HepG2 (cell line): ENCODE results near the gene TNIP3.

Source experiments
- ATF7 ChIP-seq, 2 experiments: fragments of 450-650 bp in 1 of 2; sonication (generic) in 1 of 2; formaldehyde crosslinking in 1 of 2; IDR thresholded peaks; 2 replicates each; pipeline versions ENCODE4 v1.4.0 to v1.6.1; 2016 to 2020; ENCODE audit warnings: antibody characterized with exemption in 1 of 2, mild to moderate bottlenecking in 1 of 2, missing genetic modification reagents in 1 of 2
- CENPX ChIP-seq: sonication (generic); formaldehyde crosslinking; IDR thresholded peaks from 2 replicates; pipeline ENCODE4 v1.9.0; 2021; ENCODE audit warnings: mild to moderate bottlenecking, missing genetic modification reagents, moderate library complexity
- CTCF ChIP-seq: sonication (generic); formaldehyde crosslinking; IDR thresholded peaks from 2 replicates; pipeline ENCODE4 v1.5.0; 2020; ENCODE audit warnings: mild to moderate bottlenecking, missing genetic modification reagents, moderate library complexity
- KMT2A ChIP-seq: sonication (generic); formaldehyde crosslinking; IDR thresholded peaks from 2 replicates; pipeline ENCODE4 v1.4.0; 2020; ENCODE audit warnings: missing genetic modification reagents
- PCBP1 ChIP-seq: fragments of 200-400 bp; formaldehyde crosslinking; IDR thresholded peaks from 2 replicates; pipeline ENCODE4 v1.6.1; 2017; ENCODE audit warnings: mild to moderate bottlenecking, low read depth, low read length, borderline replicate concordance
- RORA ChIP-seq: sonication (generic); formaldehyde crosslinking; IDR thresholded peaks from 2 replicates; pipeline ENCODE4 v1.5.0; 2020; ENCODE audit warnings: mild to moderate bottlenecking, missing genetic modification reagents, moderate library complexity
- THRA ChIP-seq: sonication (generic); formaldehyde crosslinking; IDR thresholded peaks from 2 replicates; pipeline ENCODE4 v1.4.0; 2020; ENCODE audit warnings: missing genetic modification reagents, borderline replicate concordance
- ZBTB43 ChIP-seq: sonication (generic); formaldehyde crosslinking; conservative IDR thresholded peaks from 2 replicates; pipeline ENCODE4 v1.4.0; 2020; ENCODE audit warnings: missing genetic modification reagents
- ZNF33B ChIP-seq: sonication (generic); formaldehyde crosslinking; IDR thresholded peaks from 2 replicates; pipeline ENCODE4 v1.5.1; 2020; ENCODE audit warnings: mild to moderate bottlenecking, missing genetic modification reagents
- ZNF543 ChIP-seq: sonication (generic); formaldehyde crosslinking; IDR thresholded peaks from 2 replicates; pipeline ENCODE4 v1.4.0; 2020; ENCODE audit warnings: mild to moderate bottlenecking, missing genetic modification reagents
- ZNF879 ChIP-seq: sonication (generic); formaldehyde crosslinking; IDR thresholded peaks from 2 replicates; pipeline ENCODE4 v1.8.1; 2023; ENCODE audit warnings: missing genetic modification reagents

DNA sequence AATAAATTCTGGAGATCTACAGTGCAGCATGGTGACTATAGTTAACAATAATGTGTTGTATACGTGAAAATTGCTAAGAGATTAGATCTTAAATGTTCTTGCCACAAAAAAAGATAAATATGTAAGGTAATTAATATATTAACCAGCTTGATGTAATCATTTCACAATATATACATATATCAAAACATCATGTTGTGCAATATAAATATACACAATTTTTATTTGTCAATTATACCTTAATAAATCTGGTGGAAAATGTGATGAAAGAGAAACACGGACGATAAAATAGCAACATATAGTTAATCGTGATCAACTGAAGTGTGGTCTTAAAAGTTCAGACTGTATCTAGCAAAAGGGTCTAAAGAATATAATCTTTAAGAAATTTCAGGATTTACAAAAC is 75.3 kb downstream of the TNIP3 start:
- TF ChIP-seq ZNF879 (CRISPR knock-in tag) (no peak), CTCF (CRISPR knock-in tag) (no peak), CENPX (CRISPR knock-in tag) (no peak), ZBTB43 (no peak), RORA (CRISPR knock-in tag) (no peak), ZNF543 (no peak), ATF7 (IDR thresholded peaks at IDR 0.05) (no peak), ATF7 (CRISPR knock-in tag; IDR thresholded peaks at IDR 0.05) (no peak), KMT2A (CRISPR knock-in tag) (no peak), ZNF33B (CRISPR knock-in tag) (no peak), PCBP1 (no peak), THRA (no peak)
